GM20431 (cell line): ENCODE data around the gene ZNF628.
"Not testable (repeated sequence)": the region's sequence is repeated elsewhere in the genome, so short reads cannot be mapped to it uniquely, and the experiment has no call there.

Experiments
- in situ Hi-C: fragments of 300-500 bp; cut with MseI, MboI; formaldehyde crosslinking; loops from one replicate; pipeline ENCODE4 v1.15.0; 2020; ENCODE audit warnings: low sequenced_read_pairs; ENCODE audit not compliant: unreplicated experiment

ZNF628 gene

DNA sequence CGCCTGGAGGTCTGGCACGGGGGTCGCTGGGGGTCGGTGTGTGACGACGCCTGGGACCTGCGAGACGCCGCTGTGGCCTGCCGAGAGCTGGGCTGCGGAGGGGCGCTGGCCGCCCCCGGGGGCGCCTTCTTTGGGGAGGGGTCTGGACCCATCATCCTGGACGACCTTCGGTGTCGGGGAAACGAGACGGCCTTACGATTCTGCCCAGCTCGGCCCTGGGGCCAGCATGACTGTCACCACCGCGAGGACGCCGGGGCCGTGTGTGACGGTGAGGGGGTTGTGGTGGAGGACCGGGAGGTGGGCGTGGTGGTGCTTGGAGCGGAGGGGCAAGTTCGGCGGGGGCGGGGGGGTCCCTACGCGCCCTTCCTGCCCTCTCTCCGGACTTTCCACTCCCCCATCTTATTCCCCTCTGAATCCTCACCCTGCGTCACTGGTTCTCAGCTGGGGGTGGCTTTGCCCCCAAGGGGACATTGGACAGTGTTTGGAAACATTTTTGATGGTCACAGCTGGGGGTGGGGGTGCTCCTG is 17.3 kb downstream of the ZNF628 start:
- in situ Hi-C loops = no loop called here

DNA sequence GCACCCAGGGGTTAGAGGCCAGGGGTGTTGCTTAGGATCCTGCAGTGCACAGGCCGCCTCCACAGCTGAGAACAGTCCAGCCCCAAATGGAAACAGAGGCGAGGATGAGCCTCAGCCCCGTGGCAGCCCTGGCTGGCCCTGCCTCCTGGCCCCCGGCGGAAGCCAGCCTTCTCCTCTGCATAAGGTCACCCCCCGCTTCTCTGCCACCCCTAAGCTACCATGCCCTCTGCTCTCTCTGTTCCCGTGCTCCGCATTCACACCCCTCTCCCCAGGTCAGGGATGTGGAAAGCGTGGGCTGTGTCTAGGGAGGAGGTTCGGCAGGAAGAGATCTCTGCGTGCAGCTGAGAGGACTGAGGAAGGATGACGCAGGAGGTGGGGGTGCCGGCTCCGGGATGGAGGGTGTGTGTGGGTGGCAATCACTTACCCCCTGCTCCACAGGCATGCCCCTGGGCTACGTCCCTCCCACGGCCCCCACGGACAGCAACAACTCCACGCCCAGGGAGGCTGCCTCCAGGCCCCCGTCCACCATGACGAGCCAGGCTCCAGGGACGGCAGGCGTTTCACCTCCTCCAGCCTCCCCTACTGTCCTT is 17.9 kb downstream of the ZNF628 start:
- in situ Hi-C loops = no loop called here

DNA sequence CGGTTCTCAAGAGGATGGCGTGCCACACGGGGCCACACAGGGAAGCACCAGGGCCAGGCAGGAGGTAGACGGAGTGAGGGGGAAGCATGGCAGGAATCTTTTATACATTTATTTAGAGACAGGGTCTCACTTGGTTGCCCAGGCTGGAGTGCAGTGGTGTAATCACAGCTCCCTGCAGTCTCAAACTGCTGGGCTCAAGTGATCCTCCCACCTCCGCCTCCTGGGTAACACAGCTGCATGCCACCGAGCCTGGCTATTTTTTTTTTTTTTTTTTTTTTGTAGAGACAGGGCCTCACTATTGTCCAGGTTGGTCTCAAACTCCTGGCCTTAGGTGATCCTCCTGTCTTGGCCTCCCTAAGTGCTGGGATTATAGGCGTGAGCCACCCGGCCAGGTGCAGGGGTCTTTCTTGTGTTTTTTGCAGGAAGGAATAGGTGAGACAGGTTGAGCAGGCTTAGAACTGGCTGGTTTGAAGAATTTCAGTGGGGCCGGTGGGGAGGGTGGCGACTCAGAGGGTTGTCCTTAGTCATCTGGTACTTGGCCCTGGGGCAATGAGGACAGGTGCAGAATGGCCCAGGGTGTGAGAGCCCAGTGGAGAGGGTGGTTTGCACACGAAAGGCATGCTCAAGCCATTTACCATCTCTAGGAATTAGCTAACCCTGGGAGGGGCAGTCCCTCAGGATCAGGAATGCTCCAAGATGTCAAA is 19.4 kb downstream of the ZNF628 start:
- in situ Hi-C loops = no loop called here

DNA sequence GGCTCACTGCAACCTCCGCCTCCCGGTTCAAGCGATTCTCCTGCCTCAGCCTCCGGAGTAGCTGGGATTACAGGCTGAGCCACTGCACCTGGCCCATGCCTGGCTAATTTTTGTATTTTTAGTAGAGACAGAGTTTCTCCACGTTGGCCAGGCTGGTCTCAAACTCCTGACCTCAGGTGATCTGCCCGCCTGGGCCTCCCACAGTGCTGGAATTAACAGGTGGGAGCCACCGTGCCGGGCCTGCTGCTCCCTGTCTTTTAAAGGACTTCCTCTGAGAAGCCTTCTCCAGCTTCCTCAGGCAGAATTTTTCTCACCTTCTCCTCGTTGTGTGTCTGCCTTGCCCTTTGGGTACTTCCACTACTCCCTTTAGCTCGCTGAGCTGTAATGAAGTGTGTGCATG is 20.4 kb downstream of the ZNF628 start:
- in situ Hi-C loops = not testable (repeated sequence)

DNA sequence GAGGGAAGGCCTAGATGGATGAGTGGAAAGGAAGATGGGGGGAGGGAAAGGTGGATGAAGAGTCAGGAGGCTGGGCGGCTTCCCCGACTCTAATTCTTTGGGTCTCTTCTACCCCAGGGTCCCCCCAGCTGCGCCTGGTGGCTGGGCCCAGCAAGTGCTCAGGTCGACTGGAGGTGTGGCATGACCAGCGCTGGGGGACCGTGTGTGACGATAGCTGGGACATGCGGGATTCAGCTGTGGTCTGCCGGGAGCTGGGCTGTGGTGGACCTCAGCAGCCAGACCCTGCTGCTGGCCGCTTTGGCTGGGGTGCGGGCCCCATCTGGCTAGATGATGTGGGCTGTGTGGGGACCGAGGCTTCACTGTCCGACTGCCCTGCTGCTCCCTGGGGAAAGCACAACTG is 21.3 kb downstream of the ZNF628 start:
- in situ Hi-C loops = no loop called here

DNA sequence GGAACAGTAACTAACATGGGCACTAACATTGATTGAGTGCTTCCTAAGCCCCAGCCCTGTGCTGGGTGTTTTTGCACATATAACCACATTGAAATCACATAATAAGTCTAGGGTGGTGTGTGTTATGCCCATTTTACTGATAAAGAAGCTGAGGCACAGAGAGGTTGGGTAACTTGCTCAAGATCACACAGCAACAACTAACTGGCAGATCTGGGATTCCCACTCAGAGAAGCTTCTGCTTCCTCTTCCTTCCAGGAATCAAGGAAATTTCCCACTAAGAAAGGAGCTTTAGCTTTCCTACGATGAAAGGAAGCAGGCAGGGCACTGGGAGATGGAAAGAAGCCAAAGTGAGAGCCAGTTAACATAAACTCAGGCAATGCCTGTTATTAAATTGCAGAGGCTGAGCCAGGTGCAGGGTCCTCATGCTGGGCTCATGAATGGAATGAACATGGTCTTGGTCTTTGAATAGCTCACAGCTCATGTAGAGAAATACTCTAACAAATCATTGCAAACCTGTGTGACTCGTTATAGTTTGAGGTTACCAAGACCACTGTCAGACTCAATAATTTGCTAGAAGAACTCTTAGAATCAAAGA is 21.9 kb downstream of the ZNF628 start:
- in situ Hi-C loops = no loop called here

DNA sequence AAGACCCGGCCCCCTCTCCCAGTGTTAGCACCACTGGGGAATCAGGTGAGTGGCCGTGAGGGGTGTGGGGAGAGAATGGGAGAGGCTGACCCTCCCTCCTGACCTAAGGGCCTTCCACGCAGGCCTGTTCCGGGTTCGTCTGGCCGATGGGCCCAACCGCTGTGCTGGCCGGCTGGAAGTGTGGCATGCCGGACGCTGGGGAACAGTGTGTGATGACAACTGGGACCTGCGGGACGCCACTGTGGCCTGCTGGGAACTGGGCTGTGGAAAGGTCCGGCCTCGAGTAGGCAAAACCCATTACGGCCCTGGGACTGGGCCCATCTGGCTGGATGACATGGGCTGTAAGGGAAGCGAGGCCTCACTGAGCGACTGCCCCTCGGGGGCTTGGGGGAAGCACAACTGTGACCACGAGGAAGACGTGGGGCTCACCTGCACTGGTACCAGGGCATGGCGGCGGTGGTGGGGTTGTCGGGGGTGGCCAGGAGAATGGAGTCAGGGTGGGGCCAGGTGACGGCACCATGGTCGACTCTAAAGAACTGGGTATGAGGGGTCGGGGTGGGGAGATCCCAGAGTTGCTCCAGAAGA is 24.0 kb downstream of the ZNF628 start:
- in situ Hi-C loops = no loop called here

DNA sequence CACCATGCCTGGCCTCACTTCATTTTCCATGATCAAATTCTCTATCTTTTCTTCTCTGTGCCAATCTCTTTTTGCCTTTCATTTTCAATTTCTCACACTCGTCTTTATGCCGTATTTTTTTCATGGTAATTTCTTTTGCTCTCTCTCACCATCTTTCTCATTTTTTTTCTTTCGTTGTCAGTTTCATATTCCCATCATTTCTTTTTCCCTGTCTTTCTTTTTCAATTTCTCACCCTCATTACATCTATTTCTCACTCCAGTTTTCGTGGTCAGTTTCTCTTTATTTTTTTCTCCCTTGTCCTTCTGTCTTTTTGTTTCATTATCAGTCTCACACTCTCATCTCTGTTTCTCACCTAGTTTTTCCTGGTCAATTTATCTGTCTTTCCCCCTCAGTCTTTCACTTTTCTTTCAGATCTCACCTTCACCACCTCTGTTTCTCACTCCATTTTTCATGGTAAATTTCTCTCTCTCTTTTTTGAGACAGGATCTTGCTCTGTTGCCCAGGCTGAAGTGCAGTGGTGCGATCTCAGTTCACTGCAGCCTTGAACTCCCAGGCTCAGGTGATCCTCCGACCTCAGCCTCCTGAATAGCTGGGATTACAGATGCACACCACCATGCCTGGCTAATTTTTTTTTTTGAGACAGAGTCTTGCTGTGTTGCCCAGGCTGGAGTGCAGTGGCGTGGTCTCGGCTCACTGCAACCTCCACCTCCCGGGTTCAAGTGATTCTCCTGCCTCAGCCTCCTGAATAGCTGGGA is 26.0 kb downstream of the ZNF628 start:
- in situ Hi-C loops = no loop called here

DNA sequence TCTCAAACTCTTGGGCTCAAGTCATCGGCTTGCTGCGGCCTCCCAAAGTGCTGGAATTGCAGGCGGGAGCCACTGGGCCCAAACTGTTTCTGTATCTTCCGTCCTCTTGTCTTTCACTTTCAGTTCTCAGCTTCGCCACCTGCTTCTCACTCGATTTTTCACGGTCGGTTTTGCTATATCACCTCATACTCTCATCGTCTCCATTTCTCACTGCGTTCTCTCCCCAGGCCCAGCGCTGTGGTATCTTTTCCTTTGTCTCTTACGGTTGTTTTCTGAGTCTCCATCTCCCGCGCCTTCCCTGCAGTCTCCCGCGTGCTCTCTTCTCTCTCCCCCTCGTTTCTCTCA is 26.7 kb downstream of the ZNF628 start:
- in situ Hi-C loops = no loop called here

DNA sequence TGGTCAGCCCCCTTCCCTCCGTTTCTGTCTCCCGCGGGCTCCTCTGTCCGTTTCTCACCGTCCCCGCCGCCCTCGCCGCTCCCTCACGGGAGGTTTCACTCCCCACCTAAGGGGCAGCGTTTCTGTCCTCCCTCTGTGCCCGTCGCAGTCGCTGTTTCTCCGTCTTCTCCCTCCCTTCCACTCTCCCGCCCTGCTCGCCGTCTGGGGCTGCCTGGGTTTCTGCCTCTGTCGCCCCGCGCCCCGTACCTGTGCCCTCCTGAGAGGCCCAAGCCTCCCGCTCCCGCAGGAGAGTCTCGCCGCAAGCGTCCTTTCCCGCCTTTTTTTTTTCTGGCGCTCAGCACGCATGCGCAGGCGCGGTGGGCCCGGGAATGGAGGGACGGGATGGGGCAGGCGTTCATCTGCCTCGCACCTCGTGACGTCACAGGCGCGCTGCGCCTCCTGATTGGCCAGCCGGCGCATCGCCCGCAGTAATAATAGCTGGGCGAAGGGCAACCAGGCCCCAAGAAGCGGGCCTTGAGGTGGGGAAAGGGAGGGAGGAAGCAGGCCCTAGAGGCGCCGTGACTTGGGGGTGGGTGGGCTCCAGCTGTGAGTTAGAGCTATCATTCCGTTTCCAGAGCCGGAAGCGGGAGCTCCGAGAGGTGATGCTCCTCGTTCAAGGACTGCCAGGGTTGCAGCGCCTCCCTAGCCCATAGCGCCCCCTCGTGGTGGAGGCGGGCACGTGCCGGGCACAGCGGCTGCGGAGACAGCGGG is 27.3 kb downstream of the ZNF628 start:
- in situ Hi-C loops = no loop called here

DNA sequence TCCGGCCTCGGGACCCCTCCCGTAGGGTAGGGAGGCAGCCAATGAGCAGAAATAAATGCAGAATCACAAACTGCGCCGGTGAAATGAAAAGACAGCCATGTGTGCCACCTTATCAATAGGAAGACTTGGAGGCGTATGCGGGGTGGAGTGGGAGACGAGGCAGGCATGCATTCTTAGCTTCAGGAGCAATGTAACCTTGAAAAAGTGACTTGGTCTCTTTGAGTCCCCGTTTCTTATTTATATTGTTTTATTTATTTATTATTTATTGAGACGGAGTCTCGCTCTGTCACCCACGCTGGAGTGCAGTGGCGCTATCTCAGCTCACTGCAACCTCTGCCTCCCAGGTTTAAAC is 27.8 kb downstream of the ZNF628 start:
- in situ Hi-C loops = no loop called here

DNA sequence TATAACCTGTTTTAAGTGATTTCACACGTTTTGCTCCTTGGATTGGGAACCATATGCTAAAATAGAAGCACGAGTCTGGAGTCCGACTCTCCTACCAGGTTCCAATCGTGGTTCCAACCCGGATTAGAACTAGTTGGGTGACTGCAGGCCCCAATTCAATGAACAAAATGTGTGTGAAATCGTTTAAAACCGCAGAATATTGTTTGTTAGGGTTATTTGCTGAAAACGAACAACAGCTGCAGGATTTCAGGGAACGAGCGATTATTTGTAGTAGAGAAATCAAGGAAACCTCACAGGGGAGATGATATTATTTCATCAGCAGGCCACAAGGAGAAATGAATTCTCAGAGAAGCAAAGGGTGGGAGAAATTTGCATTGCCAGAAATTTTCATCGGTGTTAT is 28.6 kb downstream of the ZNF628 start:
- in situ Hi-C loops = no loop called here

DNA sequence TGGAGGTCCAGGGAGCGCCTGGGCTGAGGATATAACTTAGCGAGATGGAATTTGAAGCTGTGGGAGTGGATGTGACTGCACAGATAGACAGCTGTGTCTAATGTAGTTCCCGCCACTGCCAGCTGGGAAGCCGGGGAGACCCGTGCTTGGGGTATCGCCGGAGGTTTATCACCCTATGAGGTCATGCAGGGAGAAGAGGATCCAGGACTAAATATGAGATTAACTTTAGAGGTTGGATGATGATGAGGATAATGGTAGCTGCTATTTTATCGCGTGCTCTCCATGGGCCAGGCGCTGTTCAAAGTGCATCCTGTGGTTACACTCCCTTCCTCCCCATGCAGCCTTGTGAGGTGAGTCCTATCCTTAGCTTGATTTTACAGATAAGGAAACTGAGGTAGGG is 31.7 kb downstream of the ZNF628 start:
- in situ Hi-C loops = no loop called here

DNA sequence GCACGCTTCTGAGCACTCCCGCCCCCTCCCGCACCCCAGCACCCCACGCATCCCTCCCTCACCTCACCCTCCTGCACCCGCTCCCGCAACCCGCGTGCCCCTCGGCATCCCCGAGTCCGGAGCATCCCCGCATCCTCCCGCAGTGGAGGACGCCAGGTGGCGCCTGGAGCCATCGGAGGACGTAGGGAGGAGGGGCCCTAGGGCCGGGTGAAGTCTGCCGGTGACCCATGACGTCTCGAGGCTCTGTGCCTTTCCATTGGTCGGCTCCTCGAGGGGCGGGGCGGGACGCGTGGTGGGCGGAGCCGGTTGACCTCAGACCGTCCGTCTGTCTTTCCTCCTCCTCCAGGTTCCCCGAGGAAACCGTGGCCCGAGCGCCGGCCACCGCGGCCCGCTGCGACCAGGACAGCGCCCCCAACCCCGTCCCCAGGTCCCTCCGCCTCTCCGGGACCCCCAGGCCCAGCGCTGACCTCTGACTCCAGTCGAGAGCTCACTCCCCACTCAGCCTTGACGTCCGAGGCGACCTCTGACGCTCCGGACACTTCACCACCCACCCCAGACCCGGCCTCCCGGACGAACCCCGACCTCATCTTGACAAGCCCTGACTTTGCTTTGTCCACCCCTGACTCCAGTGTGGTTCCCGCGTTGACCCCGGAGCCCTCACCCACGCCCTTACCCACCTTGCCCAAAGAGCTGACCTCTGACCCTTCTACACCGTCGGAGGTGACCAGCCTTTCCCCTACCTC is 40.6 kb downstream of the ZNF628 start:
- in situ Hi-C loops = loop anchor here (10.0 kb wide), 1 partner anchor 108 kb away; the partner anchor contains the start of gene ZNF784

DNA sequence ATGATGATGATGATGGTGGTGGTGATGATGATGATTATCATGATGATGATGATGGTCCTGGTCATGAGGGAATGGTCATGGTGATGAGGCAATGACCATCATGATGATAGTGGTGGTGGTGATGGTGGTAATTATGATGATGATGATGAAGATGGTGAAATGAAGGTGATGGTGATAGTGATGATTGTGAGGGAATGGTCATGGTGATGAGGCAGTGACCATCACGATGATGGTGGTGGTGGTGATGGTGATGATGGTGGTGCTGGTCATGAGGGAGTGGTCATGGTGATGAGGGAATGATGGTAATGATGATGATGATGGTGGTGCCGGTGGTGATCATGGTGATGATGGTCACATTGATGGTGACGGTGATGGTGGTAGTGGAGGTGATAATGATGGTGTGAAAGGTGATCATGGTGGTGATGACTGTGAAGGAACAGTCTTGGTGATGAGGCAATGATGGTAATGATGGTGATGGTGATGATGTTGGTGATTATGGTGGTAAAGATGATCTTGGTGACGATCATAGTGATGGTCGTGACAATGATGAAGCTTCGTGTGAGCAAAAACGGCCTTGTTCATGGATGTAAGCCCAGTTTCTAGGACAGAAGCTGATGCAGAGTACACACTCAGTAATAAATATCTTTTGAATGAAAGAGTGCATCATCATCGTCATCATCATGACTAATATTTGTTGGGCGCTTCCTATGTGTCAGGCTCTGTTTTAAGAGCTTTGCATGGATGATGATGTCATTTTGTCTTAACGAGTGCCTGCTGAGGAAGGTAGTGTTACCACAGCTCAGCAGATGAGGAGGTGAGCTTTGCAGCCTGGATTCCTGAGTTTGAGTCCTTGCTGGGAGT is 43.3 kb downstream of the ZNF628 start:
- in situ Hi-C loops = loop anchor here (10.0 kb wide), 1 partner anchor 105 kb away; the partner anchor contains the start of gene ZNF784

DNA sequence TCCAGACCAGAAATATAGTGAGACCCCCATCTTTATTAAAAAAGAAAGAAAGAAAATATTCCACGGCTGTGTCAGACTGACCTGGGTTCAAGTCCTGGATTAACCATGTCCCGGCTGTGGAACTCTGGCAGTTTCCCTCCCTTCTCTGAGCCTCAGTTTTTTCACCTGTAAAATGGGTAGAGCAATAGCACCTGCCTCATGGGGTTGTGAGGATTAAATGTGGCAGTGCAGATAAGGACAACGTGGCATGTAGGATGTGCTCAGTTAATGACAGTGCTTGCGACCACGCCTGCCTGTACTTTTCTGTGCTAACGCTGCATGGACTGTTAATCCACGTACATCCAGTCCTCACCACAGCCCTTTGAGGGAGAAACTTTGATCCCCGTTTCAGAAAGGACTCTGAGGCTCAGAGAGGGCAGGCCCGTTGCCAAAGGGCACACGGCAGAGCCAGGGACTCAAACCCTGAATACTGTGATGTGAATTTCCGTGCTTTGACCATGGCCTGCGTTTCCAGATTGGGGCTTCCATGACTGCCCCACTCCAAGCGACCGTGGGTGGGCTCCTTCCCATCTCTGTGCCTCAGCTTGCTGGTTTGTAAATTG is 44.4 kb downstream of the ZNF628 start:
- in situ Hi-C loops = no loop called here

DNA sequence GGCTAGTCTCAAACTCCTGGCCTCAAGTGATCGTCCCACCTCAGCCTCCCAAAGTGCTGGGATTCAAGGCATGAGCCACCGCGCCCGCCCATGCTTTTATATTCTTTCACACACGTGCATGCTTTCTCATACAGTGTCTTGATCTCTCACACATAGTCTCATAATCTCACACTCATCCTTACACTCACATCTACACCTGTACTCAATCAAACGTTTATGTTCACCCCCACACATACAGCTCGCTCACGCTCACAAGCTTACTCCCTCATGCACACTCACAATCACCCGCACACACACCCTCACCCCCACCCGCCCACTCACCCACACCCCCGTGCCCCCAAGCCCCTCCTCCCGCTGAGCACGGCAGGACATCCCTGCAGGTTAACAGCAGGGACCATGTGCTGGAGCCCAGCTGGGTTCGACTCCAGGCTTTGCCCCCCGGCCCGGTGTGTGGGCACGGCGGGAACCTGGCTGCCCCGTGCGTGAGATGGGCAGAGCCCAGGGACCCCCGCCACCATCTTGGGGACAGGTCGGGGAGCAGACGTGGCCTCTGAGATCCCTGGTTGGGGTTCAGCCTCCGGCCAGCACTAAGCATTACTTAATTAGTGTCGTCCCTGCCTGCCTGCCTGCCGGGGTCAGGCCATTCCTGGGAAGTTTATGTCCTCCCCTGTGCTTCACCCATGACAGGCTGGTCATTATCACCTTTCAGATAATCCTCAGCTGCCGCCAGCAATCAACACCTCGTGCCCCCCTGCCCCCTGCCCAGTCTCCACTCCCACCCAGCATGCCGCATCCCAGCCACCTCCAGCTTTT is 49.1 kb downstream of the ZNF628 start:
- in situ Hi-C loops = no loop called here
